ENCODE measurements around the gene PRSS50.

DNA sequence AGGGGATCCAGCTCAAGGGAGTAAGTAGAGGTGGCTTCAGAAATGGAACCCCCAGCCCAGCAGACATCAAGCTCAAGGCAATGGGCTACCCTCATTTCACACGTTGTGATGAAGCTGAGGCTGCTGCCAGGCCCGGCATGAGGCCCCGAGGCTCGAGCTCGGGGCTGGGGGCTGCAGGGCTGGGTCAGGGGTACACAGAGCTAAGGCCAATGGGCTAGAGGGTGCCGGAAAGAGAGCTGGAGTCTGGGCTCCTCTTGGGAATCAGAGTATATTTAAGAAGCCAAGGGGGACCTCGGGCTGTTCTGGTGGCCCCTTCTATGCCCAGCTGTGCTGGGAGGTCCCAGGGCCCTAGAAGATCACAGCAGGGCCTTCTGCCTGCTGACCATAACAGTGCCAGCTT, 7.4 kb downstream of the PRSS50 start:
- TF ChIP-seq, protein P1, sequence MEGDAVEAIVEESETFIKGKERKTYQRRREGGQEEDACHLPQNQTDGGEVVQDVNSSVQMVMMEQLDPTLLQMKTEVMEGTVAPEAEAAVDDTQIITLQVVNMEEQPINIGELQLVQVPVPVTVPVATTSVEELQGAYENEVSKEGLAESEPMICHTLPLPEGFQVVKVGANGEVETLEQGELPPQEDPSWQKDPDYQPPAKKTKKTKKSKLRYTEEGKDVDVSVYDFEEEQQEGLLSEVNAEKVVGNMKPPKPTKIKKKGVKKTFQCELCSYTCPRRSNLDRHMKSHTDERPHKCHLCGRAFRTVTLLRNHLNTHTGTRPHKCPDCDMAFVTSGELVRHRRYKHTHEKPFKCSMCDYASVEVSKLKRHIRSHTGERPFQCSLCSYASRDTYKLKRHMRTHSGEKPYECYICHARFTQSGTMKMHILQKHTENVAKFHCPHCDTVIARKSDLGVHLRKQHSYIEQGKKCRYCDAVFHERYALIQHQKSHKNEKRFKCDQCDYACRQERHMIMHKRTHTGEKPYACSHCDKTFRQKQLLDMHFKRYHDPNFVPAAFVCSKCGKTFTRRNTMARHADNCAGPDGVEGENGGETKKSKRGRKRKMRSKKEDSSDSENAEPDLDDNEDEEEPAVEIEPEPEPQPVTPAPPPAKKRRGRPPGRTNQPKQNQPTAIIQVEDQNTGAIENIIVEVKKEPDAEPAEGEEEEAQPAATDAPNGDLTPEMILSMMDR (IDR thresholded peaks at IDR 0.05), result no peak
- no peak for TF ChIP-seq POLR2A (IDR thresholded peaks at IDR 0.05)
